Effector CD8-positive, alpha-beta T cell (primary cell): Measurements from ENCODE around the gene NAA25.
"Not testable (repeated sequence)": the region's sequence is repeated elsewhere in the genome, so short reads cannot be mapped to it uniquely, and the experiment has no call there.

Experiments
- DNase-seq: peaks from one replicate; lab custom pipeline; 2025; lab: John Stamatoyannopoulos, UW

The NAA25 gene

DNA sequence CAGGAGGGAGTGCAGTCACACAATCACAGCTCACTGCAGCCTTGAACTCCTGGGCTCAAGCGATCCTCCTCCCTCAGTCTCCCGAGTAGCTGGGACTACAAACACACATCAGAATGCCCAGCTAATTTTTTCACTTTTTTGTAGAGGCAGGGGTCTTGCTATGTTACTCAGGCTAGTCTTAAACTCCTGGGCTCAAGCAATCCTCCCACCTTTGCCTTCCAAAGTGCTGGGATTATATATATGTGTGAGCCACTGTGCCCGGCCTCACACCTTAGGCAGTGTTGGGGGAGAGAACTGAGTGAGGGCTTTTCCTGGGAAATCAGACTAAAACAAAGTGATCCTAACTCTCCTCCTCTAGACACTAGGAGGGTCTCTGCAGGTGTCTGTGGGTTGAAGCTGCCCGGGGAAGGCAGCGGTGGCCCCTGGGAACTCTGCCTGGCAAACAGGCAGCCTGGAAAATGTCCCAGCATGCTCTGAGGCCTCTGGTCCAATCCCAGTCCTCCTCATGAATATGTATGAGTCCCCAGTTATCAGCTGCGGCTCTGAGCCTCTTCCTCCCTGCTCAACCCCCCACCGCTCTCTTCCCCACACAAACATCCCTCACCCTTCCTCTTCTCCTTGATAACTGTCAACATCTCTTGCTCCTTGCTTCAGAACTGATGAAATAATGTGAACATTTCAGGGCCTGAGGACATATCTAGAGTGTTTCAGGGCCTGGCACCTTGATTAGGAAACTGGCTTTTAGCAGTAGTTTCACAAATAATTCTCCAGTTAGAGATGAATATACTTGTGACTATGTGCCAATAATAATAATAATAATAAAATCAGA, 7.9 kb upstream of the NAA25 start:
- DNase-seq: no peak

GRCh38 chr12:112115259-112116045, 6.9 kb upstream of the NAA25 start:
- DNase-seq: no peak

DNA sequence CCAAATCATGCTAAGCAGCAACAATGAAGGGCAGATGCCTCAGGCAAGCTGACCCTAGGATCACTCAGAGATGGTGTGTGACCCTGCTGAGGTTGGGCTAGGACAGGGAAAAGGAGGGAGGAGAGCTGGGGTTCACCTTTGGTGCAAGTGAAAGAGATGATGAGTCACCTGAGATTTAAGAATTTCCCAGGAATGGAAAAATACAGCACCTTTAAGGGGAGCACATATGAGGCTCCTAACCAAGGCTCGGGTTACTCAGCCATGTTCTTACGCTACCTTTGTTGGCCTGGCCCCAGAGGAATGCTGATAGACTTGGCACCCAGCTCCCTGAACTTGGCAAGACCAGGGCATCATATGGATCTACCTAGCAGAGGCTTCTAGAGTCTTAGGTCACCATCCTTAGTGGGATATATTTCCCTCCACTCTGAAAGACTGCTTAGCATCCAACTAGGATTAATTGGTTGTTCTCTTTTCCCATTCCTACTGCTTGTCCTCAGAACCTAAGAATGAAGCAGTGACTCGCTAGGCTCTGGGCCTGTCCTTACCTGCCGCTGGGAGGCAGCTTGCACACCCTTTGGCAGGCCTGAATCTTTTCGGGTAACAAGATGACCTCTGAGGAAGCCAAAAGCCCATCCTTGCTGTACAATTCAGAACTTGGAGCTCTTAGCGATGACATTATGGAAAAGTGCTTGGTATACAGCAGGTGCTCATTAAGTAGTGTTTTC, 4.0 kb upstream of the NAA25 start:
- DNase-seq: no peak

- no peak for DNase-seq
Measured at GRCh38 chr12:112111931-112112330, 3.3 kb upstream of the NAA25 start.

DNA sequence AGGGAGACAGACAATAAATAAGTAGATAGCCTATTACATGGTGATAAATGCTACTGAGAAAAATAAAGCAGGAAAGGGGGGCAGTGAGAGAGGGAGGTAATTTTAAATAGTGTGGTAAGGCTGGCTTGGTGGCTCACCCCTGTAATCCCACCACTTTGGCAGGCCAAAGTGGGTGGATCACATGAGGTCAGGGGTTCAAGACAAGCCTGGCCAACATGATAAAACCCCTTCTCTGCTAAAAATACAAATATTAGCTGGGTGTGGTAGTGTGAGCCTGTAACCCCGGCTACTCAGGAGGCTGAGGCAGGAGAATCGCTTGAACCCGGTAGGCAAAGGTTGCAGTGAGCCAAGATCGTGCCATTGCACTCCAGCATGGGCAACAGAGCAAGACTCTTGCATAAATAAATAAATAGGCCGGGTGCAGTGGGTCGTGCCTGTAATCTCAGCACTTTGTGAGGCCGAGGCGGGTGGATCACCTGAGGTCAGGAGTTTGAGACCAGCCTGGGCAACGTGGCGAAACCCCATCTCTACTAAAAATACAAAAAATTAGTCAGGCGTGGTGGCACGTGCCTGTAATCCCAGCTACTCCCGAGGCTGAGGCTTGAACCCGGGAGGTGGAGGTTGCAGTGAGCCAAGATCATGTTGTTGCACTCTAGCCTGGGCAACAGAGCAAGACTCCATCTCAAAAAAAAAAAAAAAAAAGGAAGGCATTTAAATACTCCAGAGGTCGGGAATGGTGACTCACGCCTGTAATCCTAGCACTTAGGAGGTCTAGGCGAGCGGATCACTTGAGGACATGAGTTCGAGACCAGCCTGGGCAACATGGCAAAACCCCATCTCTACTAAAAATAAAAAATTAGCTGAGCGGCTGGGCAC, 2.4 kb upstream of the NAA25 start:
- DNase-seq: not testable (repeated sequence)

GRCh38 chr12:112107306-112108201, 1.0 kb downstream of the NAA25 start:
- DNase-seq: no peak

DNA sequence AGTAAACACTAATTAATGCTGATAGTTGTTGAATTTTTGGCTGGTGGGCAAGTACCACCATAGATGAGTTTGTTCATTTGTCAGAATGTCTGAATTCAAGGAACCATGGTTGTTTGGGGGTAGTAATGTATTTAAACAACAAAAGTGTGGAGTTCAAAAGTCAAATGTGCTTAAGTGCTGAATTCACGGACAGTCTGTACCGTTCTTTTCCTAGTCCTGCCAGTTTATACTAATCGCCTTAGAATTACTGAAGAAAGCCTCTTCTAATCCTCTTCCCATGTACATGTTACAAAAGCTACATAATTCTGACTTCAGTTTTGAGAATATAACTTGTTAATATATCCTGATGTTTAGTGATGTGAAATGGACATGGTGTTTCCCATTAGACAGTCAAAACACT, 2.7 kb downstream of the NAA25 start:
- DNase-seq: no peak

GRCh38 chr12:112103758-112104503, 4.7 kb downstream of the NAA25 start:
- DNase-seq: no peak

DNA sequence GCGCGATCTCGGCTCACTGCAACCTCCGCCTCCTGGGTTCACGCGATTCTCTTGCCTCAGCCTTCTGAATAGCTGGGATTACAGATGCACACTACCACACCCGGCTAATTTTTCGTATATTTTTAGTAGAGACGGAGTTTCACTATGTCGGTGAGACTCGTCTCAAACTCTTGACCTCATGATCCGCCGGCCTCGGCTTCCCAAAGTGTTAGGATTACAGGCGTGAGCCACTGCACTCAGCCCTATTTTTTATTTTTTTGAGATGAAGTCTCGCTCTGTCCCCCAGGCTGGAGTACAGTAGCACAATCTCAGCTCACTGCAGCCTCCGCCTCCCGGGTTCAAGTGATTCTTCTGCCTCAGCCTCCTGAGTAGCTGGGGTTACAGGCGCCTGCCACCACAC, 5.8 kb downstream of the NAA25 start:
- not testable (repeated sequence) for DNase-seq

- DNase-seq: no peak
Measured at GRCh38 chr12:112102127-112102526, 6.5 kb downstream of the NAA25 start.

GRCh38 chr12:112100500-112100899, 8.1 kb downstream of the NAA25 start:
- not testable (repeated sequence) for DNase-seq

GRCh38 chr12:112097641-112098040, 10.9 kb downstream of the NAA25 start:
- DNase-seq: no peak

DNA sequence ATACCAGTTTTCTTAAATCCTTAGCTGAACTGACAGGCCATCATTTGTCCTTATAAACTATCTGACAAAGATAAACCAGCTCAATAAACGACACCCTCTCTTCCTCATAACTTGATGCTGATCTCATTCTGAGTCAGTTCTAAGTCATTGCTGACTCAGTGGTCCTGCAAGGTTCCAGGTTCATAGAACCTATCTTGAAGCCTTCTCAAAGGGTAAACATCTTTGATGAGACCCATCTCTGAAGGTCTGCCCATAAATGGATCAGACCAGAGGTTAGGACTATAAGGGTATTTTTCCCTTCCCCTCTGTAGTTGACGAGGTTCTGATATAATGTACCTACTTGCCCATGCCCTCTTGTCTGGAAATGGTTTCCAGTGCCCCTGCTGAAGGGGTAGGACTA, 11.9 kb downstream of the NAA25 start:
- DNase-seq: no peak

DNA sequence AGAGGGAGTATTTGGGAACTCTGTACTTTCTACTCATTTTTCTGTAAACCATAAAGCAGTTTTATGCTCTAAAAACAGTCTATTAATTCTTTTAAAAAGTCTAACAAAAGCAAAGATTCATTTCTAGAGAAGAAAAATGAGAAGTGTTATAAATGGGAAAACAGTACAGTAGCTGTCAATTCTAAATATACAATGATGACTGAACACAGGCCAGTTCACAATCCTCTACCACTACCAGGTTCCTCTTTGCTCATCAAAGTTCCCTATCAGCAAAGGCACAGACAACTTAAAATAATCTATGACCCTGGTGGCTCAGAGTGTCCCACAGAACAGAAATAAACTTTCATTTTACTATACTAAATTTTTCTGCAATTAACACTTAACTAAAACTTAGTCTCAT, 12.5 kb downstream of the NAA25 start:
- no peak for DNase-seq

- DNase-seq: no peak
Measured at GRCh38 chr12:112091563-112091962, 17.0 kb downstream of the NAA25 start.

GRCh38 chr12:112087851-112088250, 20.7 kb downstream of the NAA25 start:
- no peak for DNase-seq

- DNase-seq: no peak
Measured at GRCh38 chr12:112087055-112087850, 21.3 kb downstream of the NAA25 start.

DNA sequence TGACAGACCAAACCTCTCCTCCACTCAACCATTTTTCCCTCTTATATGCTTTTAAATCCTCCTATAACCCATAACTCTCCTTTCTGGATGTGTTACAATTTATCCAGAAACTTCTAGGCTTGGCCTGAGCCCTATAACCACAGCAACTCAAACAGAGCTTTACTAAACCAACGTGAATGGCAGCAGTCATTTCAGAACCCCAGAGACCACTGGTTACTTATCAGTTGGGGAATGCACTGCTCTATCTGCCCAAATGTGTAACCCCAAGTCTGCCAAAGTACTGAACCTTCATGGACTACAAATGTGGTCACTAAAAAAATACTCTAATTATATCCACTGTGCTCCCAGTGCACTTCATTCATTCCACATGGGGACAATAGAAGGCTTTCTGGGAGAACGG, 42.0 kb downstream of the NAA25 start:
- no peak for DNase-seq

DNA sequence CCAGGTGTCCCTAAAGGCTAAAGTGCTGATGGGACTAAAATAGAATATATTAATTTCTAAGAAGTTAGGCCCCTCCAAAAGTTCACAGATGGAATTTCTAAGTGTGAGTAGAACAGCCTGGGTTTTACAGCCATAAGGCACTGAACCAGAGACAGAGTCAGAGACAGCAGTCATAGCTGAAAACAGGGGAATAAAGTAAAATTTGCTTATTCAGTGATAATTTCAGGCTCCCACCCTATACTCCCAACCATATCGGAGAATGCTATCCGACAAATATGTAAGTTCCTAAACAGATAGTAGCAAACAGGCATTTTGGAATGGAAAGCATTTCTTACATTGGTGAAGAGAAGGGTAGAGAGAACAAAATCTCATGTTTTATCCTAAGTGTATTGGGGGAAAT, 45.3 kb downstream of the NAA25 start:
- DNase-seq: no peak
